Measurements from ENCODE around the gene ESPNL.
A peak's percentile ranks its signal among the peaks of the same experiment; 100 is the strongest.

ESPNL gene

DNA sequence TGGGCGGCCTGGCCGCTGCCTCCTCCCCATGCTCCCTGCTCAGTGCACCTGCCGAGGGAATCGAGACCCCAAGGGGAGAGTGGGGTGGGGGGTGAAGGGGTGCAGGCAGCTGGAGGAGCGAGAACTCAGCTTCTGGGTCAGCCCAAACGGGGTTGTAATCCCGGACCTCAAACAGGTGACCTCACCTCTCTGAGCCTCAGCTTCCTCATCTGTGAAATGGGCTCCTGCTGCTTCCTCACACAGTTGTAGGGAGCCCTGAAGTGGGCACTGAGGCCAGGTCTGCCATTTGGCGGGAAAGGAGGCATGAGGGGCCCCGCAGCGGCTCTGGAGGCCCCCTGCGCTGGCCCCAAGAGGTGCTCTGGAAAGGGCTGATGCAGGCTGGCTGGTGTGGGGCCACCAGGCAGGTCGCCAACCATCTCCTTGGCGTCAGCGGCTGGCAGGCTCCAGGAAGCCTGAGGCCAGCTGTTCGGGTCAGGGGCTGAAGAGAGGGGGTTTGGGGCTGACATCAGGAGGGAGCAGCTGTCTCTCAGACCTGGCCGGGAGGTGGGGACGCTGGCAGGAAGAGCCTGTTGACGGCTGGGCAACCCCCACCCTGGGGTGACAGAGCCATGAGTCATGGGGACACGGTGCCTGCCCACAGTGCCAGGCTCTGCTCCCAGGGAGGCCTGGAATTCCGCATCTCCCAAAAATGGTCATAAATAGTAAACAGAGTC, 43.3 kb downstream of the ESPNL start:
- DNase-seq, result peak; percentile 71

GRCh38 chr2:238144262-238144661, 44.1 kb downstream of the ESPNL start:
- no peak for DNase-seq

DNA sequence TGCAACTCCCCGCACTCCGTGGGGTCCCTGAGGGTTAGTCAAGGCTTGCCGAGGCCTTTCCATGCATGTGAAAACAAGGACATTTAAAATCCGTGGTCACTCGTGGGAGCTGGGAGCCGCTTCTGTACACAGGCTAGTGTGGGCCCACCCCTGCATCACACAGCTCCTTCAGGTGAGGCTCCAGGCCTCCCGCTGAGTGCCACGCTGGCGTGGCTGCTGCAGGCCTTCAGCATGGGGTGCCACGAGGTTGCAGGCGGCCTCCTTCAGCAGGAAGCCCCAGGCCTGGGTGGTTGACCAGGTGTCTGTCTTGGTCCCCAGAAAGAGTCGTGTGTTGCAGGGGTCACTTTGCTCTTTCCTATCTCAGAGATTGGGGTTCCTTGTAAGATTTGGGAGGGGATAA, 44.9 kb downstream of the ESPNL start:
- no peak for DNase-seq

DNA sequence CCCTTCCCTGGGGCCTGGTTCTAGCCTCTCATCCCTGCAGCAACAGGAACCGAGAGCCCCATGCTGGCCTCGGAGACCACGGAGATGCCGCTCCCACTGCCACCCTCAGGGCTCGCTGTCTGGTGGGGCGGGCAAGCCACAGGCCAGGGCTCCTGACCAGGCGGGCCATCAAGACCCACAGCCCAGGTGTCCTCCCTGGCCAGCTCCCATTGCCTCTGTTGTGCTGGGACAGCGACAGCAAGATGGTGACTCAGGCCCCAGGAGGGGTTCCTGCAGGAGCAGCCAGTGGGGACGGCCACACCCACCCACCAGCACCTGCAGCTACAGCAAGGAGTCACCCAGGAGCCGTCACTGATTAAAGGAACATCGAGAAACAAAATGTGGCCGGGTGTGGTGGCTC, 45.7 kb downstream of the ESPNL start:
- DNase-seq, result no peak

DNA sequence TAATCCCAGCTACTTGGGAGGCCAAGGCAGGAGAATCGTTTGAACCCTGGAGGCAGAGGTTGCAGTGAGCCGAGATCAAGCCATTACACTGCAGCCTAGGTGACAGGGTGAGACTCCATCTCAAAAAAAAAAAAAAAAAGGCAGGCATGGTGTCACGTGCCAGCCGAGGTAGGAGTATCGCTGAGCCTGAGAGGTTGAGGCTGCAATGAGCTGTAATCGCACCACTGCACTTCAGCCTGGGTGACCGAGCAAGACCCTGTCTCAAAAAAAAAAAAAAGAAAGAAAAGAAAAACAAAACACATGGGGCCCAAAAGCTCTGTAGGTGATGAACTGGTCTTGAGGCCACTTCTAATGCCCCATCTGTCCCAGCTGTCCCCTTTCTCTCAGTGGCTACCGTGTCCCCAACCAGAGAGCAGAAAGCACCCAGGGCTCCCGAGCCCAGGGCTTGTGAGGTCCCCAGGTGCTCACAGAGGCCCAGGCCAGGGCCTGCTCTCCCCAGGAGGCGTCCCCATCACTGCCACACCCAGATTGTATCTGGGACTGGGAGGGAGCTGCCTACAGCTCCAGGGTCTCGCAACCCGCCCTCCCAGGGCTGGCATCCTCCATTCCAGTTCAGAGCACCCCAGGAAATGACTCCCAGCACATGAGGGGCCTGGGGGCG, 46.9 kb downstream of the ESPNL start:
- no peak for DNase-seq

GRCh38 chr2:238148981-238149380, 48.8 kb downstream of the ESPNL start:
- DNase-seq, result no peak

DNA sequence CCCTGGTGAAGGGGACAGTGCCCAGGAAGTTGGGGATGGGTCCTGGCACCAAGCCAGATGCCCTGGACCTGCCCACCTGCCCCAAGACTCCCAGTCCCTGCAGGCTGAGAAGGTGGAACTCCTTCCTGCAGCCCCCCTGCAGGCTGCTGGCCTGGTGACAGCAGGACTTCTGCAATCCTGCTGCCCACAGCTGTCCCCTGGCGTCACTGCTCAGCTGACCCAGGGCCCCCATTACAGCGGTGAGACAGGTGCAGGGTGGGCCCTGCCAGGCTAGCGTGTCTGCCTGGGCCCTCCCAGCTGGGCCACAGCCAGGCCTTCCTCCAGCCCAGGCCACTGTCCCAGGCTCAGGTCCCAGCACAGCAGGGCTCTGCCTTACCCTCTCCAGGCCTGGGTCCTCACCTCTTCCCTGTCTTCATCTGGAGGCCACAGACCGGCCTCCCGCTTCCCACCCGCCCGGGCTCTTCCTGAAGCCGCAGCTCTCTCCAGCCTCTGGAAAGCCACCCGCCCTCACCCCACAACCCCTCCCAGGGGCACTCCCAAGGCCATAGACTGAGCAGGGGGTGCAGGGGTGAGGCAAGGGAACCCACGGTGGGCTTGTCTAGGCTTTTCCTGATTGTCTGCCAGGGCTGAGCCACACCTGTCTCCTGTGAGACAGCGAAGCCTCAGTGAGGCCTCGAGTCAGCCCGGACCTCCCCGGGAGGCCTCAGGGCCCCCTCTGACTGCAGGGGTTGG, 49.9 kb downstream of the ESPNL start:
- DNase-seq, result no peak

DNA sequence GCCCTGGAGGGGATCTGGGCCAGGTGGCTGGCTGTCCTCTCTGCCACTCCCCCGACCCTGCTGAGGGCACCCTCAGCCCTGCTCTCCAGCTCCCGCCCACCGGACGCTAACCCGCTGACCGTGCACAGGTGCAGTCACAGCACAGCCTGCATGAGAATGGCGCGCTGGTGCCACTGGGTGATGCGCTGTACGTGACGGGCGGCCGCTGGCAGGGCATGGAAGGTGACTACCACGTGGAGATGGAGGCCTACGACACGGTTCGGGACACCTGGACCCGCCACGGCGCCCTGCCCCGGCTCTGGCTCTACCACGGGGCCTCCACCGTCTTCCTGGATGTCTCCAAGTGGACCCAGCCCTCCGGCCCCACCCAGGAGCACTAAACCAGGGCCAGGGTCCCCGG, 50.5 kb downstream of the ESPNL start:
- no peak for DNase-seq

DNA sequence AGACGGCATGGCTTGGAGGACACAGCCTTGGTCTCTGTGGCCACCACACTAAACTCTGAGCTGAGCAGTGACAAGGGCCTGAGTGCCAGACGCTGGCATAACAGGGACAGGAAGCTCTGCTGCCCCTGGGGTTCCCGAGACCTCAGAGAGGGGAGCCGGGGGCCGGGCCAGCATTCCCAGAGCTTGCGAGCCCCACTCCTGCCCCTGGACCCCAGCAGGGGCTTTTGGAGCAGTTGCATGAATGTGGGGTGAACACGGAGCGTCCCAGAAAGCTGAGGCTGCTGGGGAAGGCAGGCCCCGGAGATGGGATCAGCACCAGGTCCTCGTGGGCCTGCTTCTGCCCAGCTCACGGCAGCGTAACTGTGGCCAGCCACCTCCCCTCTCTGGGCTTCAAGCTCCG, 51.1 kb downstream of the ESPNL start:
- DNase-seq, result no peak

GRCh38 chr2:238151628-238152235, 51.6 kb downstream of the ESPNL start:
- DNase-seq, result no peak

- DNase-seq, result no peak
Measured at GRCh38 chr2:238152771-238153688, 52.9 kb downstream of the ESPNL start.

DNA sequence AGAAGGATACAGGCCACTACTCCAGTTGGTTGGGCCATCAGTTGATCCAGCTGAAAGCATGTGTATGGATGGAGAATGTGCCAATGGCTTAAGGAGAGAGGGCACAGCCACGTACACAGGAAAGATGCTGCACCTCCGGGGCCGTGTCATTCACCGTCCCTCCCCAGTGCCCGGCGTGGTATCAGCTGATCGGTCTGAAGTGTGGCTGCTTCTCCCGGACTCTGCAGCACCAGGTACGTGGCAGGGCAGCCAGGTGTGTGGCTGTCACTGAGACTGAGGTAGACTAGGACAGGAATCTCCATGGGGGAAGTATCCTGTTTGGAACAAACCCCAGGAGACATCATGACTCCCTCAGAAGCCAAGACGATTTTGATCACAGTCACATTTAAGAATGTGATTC, 54.4 kb downstream of the ESPNL start:
- DNase-seq, result no peak

DNA sequence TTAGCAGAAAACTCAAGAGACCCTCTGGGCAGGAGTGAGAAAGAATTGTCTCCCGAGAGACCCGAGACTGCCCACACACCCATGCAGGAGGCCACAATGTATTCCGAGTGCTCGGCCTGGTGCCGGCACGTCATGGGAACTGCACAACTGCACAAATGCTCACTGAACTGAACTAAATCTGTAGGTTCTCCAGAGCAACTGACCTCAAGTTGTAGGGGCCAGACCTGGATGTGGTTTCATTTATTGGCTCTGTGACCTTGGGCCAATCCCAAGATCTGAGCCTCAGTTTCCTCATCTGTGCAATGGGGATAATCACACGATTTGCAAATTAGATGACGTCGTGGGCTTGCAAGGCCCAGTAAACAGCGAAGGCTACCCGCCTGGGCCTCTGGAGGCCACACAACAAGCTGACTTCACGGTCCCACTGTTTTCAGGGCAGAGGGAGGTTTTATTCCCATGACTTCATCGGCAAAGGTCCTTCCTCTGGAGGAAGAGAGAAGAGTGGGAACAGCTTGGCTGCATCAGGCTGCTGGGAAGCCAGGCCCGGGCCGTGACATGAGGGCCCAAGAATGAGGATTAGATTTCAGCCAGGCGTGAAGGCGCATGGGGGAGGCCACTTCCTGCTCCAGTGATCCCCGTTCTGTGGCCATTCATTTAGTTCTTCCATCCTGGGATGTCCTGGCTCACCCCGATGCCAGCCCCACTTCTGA, 55.1 kb downstream of the ESPNL start:
- peak; percentile 73 for DNase-seq

- no peak for DNase-seq
Measured at GRCh38 chr2:238155761-238156694, 55.9 kb downstream of the ESPNL start.

GRCh38 chr2:238157506-238158017, 57.4 kb downstream of the ESPNL start:
- no peak for DNase-seq

GRCh38 chr2:238158018-238158508, 57.9 kb downstream of the ESPNL start:
- no peak for DNase-seq

DNA sequence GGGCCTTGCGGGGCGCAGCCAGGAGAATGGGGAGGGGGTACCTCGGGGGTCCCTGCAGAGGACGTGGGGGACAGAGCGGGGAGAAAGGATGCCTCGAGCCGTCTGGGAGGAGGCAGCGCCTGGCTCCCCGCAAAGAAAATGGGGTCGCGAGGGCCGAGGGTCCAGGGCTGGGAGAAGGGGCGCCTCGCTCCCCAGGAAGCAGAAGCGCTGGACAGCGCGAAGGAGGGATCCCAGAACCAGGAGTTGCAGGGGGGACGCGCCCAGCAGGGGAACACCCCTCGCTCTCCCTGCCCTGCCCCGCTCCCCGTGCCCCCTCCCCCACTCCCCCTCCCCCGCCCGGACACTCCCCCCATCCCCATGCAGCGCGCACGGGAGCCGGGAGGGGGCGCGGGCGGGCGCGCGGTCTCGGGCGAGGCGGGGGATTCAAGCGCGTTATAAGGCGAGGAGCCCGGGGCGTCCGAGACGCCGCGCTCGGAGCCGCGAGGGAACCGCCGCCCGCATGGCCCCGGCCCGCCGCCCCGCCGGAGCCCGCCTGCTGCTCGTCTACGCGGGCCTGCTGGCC, 58.5 kb downstream of the ESPNL start, which contains the start of gene ERFE:
ERFE (plus strand) TSS at position 462 of the 562 bp plus-strand sequence; CDS start at position 500, 38 bp downstream.
- peak; percentile 66 for DNase-seq

- DNase-seq, result no peak
Measured at GRCh38 chr2:238159071-238159539, 59.0 kb downstream of the ESPNL start.

DNA sequence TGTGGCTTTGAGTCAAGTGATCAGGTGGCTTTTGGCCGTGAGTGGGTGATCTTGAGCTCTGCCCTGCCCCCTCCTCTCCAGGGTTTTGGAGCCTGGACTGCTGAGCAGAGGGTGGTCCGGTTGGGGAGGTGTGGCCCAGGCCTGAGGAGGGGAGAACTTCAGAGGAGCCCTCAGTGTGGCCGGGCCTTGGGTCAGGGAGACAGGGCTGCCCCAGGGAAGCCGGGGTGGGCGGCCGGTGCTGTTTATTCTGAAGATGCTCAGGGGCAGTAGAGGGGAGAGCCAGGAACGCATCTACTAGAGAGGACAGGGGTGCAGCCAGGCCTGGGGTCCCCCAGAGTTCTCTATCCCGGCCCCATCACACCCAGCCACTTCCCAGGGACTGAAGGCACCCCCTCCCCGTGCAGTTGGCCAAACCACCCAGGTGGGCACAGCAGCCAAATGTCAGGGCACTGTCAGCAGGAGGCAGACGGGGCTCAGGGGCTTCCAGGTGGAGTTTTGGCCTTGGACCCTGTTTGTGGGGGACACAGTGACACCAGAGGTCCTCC, 59.6 kb downstream of the ESPNL start:
- no peak for DNase-seq

Measured in fibroblast of skin of right biceps (primary cell).